Endodermal cell (in vitro differentiated cells): ENCODE data around the gene PRG2. TPM values are rescaled to one million over a fixed set of nuclear protein-coding genes. Genes with fewer than 3 reads are reported as not detected.
"Not testable (repeated sequence)": the region's sequence is repeated elsewhere in the genome, so short reads cannot be mapped to it uniquely, and the experiment has no call there.

Experiments used
- DNase-seq: peaks from one replicate; pipeline ENCODE4 v3.0.0-alpha.2; 2017
- H3K27ac ChIP-seq: 2 replicates; pipeline ENCODE4 v1.5.1; 2013; ENCODE audit warnings: mild to moderate bottlenecking, low read depth, low read length, moderate library complexity
- H3K27me3 ChIP-seq: 2 replicates; pipeline ENCODE4 v1.6.1; 2013; ENCODE audit warnings: mild to moderate bottlenecking, low read length, moderate library complexity; ENCODE audit not compliant: insufficient read depth, control insufficient read depth, poor library complexity, severe bottlenecking
- H3K36me3 ChIP-seq: 2 replicates; pipeline ENCODE4 v1.7.0; 2013; ENCODE audit warnings: mild to moderate bottlenecking, low read length, moderate library complexity; ENCODE audit not compliant: control insufficient read depth, insufficient read depth
- H3K4me1 ChIP-seq: one replicate; pipeline ENCODE4 v1.7.0; 2013; ENCODE audit warnings: low read length; ENCODE audit not compliant: control insufficient read depth, insufficient read depth
- H3K4me3 ChIP-seq: 2 replicates; pipeline ENCODE4 v1.5.1; 2013; ENCODE audit warnings: mild to moderate bottlenecking, low read length, moderate library complexity
- H3K9ac ChIP-seq: 2 replicates; pipeline ENCODE4 v1.6.1; 2013; ENCODE audit warnings: mild to moderate bottlenecking, low read length, moderate library complexity; ENCODE audit not compliant: poor library complexity, severe bottlenecking; ENCODE audit errors: extremely low read depth
- H3K9me3 ChIP-seq: 2 replicates; pipeline ENCODE4 v1.6.1; 2013; ENCODE audit warnings: mild to moderate bottlenecking, low read length, moderate library complexity; ENCODE audit not compliant: control insufficient read depth
- H3K27ac Mint-ChIP-seq: 2 replicates; pipeline ENCODE4 v1.8.0; 2020; ENCODE audit warnings: mixed read lengths
- H3K27me3 Mint-ChIP-seq: 2 replicates; pipeline ENCODE4 v1.8.0; 2021; ENCODE audit warnings: mild to moderate bottlenecking, mixed read lengths; ENCODE audit not compliant: insufficient read depth
- H3K36me3 Mint-ChIP-seq: 2 replicates; pipeline ENCODE4 v1.8.0; 2020; ENCODE audit warnings: low read depth, mixed read lengths
- H3K4me1 Mint-ChIP-seq: 2 replicates; pipeline ENCODE4 v1.8.0; 2020; ENCODE audit warnings: mixed read lengths
- H3K4me3 Mint-ChIP-seq: 2 replicates; pipeline ENCODE4 v1.8.0; 2020; ENCODE audit warnings: mild to moderate bottlenecking, moderate library complexity, mixed read lengths
- H3K9me3 Mint-ChIP-seq: 2 replicates; pipeline ENCODE4 v1.8.0; 2020; ENCODE audit warnings: mild to moderate bottlenecking, mixed read lengths
- CTCF ChIP-seq: fragments of 200-600 bp; sonication (generic); conservative IDR thresholded peaks from 2 replicates; pipeline ENCODE4 v1.5.0; 2021; ENCODE audit warnings: antibody characterized with exemption, mild to moderate bottlenecking
- WGBS, 2 experiments: methylation state at CpG; one replicate each; pipeline versions ENCODE4 v1.1.5 to v1.1.7; 2013; ENCODE audit warnings: missing lambda C conversion rate in 2 of 2, mixed read lengths in 1 of 2; ENCODE audit not compliant: insufficient coverage in 1 of 2, insufficient read length in 1 of 2; 5-methylcytosine and 5-hydroxymethylcytosine counted together
- total RNA-seq, 2 donors: library from RNA; stranded (reverse); fragmentation: NEBNext Ultra II Directional in 1 of 2; extraction: Animal tissue kit (Norgen Biotek cat#: 25700) in 1 of 2; gene quantifications; 2 replicates in 1 of 2; 3 replicates in 1 of 2; pipeline ENCODE4 v1.2.1, GENCODE V29; 2021

PRG2 gene
- total RNA-seq, 2 donors from 2014 or later, result 0.42 TPM; not detected in 1

GRCh38 chr11:57406337-57406904, 16.0 kb upstream of the PRG2 start:
- Mint-ChIP-seq H3K4me3 (no peak overlapping the region), H3K36me3 (peaks cover 18% of the 10 kb centered on the region), H3K27me3 (no peaks in the 10 kb centered on the region), H3K9me3 (peaks cover 4% of the 10 kb centered on the region), H3K27ac (no peak overlapping the region), H3K4me1 (peaks cover 7% of the 10 kb centered on the region)
- Histone ChIP-seq H3K9ac (no peak overlapping the region), H3K4me3 (no peak overlapping the region), H3K9me3 (no peaks in the 10 kb centered on the region), H3K36me3 (no peaks in the 10 kb centered on the region), H3K4me1 (no peaks in the 10 kb centered on the region), H3K27ac (no peak overlapping the region), H3K27me3 (no peaks in the 10 kb centered on the region)
- 85 to 96% methylated on average over 3 to 4 of the region's 4 CpGs for WGBS, 2 experiments
- DNase-seq, result no peak
- TF ChIP-seq CTCF, result no peak

- Histone ChIP-seq H3K27ac (no peak overlapping the region), H3K27me3 (no peaks in the 10 kb centered on the region), H3K4me1 (no peaks in the 10 kb centered on the region), H3K9ac (no peak overlapping the region), H3K9me3 (no peaks in the 10 kb centered on the region), H3K36me3 (no peaks in the 10 kb centered on the region), H3K4me3 (no peak overlapping the region)
- Mint-ChIP-seq H3K9me3 (no peaks in the 10 kb centered on the region), H3K4me1 (peaks cover 7% of the 10 kb centered on the region), H3K36me3 (peaks cover 12% of the 10 kb centered on the region), H3K27me3 (no peaks in the 10 kb centered on the region), H3K4me3 (no peak overlapping the region), H3K27ac (no peak overlapping the region)
- TF ChIP-seq CTCF, result no peak
- 89 to 92% methylated on average over 2 to 4 of the region's 4 CpGs for WGBS, 2 experiments
- DNase-seq, result no peak
Measured at GRCh38 chr11:57405271-57405860, 14.9 kb upstream of the PRG2 start.

GRCh38 chr11:57403802-57404147, 13.3 kb upstream of the PRG2 start:
- no peak overlapping the region for H3K9ac ChIP-seq
- no peak overlapping the region for H3K4me3 Mint-ChIP-seq
- H3K27ac ChIP-seq, result no peak overlapping the region
- H3K27me3 Mint-ChIP-seq, result no peaks in the 10 kb centered on the region
- peaks cover 10% of the 10 kb centered on the region for H3K27me3 ChIP-seq
- no peak for TF ChIP-seq CTCF
- WGBS, 2 experiments, result 88% methylated on average over 2 of the region's 2 CpGs; no CpG with 5 or more reads in 1 of the 2 experiments
- no peak for DNase-seq
- no peak overlapping the region for H3K4me3 ChIP-seq
- no peak overlapping the region for H3K27ac Mint-ChIP-seq
- no peaks in the 10 kb centered on the region for H3K4me1 ChIP-seq
- H3K9me3 Mint-ChIP-seq, result no peaks in the 10 kb centered on the region
- H3K36me3 Mint-ChIP-seq, result peaks cover 4% of the 10 kb centered on the region
- H3K36me3 ChIP-seq, result no peaks in the 10 kb centered on the region
- H3K4me1 Mint-ChIP-seq, result peaks cover 7% of the 10 kb centered on the region
- no peaks in the 10 kb centered on the region for H3K9me3 ChIP-seq

GRCh38 chr11:57403003-57403801, 12.8 kb upstream of the PRG2 start:
- not testable (repeated sequence) for DNase-seq, H3K4me1 ChIP-seq, H3K36me3 Mint-ChIP-seq, H3K9me3 Mint-ChIP-seq, H3K27ac Mint-ChIP-seq, H3K27me3 Mint-ChIP-seq, H3K9me3 ChIP-seq, H3K36me3 ChIP-seq, H3K27ac ChIP-seq, H3K9ac ChIP-seq, H3K4me1 Mint-ChIP-seq, H3K4me3 Mint-ChIP-seq, H3K4me3 ChIP-seq
- peaks cover 15% of the 10 kb centered on the region for H3K27me3 ChIP-seq
- 89 to 96% methylated on average over 2 to 6 of the region's 6 CpGs for WGBS, 2 experiments
